HG03060 (cell line): ENCODE measurements around the gene ZMYND12.

Experiments used
- ATAC-seq: cut with Tn5 transposase; IDR thresholded peaks from one replicate; pipeline ENCODE4 v1.9.1; 2021; ENCODE audit warnings: low read depth, moderate number of reproducible peaks; ENCODE audit not compliant: unreplicated experiment

Gene ZMYND12

DNA sequence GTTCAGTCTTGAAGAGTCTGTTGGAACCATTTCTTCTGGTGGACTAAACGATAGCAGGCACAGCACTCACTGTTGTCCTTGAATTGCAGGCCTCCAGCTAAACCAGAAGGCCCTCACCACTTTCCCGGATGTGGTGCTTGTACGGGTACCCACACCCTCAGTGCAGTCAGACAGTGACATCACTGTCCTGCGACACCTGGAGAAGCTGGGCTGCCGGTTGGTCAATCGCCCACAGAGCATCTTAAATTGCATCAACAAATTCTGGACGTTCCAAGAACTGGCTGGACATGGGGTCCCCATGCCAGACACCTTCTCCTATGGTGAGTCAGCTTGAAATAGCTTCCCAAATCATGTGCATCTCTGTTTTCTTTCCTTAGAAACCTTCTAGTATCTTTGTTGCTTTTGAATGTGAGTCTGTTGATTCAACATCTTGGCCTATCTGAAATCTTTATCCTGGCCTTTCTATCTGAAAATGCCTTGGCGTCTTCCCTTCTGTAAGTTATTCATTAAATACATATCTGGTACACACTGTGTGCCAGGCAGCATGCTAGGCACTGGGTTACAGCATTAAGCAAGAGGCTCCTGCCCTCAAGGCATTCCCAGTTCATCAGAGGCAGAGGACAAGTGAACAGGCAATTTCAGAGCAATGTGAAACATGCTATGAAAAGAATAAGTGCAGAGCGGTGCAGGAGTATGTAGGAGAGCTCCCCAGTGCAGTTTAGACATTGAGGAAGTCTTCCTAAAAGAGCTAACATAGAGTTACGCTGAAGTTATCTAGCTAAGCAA, 56.3 kb downstream of the ZMYND12 start:
- ATAC-seq, result no peak

DNA sequence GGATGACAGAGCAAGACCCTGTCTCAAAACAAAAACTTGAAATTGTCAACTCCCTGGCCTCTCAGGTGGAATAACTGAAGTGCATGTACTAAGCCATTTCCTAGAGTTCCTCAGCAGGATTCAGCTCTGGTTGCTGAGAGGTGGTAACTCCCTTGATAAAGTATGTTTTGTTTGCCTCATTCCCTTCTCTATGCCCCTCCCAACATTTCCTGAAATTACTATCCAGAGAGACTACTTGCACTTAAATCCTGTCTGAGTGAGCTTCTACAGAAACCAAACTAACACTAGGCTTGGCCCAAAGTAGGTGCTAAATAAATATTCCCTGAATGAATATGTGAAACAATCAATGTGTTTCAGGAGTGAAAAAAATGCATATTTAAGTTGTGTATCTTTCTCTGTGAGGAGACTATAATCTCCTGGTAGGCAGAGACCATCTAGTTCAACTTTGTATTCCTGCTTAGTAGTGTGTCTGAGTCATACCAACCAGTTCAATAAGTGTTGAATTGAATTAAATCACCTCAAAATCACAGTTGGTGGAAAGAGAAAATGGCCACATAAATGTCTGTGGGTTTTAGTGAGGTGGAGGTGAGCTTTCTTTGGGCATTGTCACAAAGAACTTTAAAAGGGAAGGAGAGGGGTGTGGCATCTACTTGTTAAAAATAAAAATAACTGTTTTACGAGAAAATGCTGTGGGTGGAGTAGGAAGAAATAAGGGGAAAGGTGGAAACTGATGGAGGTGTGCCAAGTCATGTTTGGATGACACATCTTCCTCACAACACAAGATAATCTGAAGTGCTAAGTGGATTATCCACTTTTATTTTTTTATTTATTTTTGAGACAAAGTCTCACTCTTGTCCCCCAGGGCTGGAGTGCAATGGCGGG, 62.6 kb downstream of the ZMYND12 start:
- no peak for ATAC-seq

DNA sequence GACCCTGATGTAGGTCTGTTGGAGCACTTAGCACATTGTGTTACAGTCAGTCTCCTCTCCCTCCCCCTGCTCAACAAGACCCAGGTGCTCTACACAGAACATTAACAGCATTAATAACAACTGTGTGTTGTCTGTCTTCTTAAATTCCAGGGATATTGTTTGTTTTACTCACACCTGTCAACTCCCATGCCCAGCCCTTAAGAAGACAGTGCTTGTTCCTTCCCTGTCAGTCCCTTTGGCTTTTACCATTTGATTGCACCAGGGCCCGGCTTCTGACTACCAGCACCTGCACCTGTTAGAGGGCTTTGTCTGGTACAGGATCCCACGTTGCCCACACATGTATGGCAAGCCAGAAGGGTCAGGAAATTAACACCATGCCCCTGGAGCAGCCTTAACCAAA, 63.6 kb downstream of the ZMYND12 start:
- no peak for ATAC-seq

DNA sequence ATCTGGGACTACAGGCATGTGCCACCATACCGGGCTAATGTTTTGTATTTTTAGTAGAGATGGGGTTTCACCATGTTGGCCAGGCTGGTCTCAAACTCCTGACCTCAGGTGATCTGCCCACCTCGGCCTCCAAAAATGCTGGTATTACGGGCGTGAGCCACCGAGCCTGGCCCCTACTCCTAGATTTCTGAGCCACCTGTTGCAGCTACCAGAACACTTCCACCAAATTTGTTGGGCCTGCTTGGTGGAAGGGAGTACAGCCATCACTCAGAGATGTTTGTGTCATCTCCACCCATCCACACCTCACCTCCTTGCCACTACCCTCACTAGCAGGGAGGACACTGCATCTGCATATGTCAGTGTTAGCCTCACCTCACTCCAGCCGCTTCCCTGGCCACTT, 69.8 kb downstream of the ZMYND12 start:
- ATAC-seq, result no peak

DNA sequence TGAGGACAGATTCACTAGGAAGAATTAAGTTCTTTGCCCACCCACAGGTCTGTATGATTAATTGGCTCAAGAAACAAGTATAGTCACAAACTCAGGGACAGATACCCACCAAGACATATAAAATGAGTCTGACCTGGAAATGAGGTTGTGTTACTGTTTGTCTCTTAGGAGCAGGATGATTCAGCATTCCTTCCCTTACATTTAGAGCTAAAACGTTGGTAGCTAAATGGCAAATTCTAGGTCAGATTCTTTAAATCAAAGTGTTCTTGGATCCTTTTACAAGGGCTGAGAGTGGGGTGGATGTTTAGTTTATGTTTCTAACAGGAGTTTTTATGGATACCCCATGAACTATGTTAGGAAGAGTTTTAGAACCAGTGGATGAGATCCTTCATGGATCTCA, 70.5 kb downstream of the ZMYND12 start:
- no peak for ATAC-seq

DNA sequence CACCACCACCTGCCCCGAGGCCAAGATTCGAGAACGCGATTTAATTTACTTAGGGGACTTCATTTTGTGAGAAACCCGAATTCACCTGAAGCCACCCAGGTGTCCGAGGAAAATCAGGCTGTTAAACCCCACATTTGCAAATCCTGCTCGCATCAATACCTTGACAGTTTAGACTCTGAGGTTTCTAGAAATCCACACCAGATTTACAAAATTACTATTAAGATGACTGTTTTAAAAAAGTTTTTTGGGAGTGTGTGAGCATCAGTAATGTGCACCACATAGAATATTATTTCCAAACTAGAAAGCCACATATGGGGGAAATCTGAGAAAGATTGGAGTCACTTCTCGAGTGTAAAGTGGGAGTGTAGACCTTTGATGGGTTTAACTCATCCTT, 74.5 kb downstream of the ZMYND12 start:
- ATAC-seq, result no peak

DNA sequence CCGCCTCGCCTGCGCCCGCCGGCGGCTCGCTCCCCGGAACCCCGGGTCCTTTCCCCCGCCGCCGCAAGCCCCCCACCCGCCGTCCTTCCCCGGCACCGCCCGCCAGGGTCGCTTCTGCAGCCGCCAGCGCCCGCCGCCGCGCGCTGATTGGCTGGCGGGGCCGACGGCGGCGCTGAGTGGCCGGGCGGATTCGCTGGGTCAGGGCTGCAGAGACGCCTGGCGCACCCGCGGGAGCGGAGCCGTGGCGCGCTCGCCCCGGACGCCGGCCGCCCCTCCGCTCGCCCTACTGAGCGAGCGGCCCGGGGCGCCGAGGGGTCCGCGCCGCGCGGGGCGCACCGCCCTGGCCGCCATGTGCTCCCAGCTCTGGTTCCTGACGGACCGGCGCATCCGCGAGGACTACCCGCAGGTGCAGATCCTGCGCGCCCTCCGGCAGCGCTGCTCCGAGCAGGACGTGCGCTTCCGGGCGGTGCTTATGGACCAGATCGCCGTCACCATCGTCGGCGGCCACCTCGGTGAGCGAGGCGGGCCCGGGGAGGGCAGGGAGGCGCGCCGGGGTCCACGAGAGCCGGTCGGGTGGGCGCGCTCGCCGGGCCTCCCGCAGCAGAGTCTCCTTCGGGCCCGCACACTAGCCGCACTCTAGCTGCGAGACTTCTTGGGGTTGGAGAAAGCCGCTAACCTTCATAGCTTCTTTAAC, 75.1 kb downstream of the ZMYND12 start, which contains the start of gene RIMKLA:
Gene RIMKLA, plus strand, starts transcription at position 207 of the 694 bp plus-strand sequence. Its CDS starts 143 bp downstream, at position 350.
- ATAC-seq, result no peak
